Measurements from ENCODE around the gene ELMO1.

ELMO1 gene

GRCh38 chr7:37408291-37409228 is 40.1 kb downstream of the ELMO1 start:
- DNase-seq (ENCODE audit: extremely low spot score), result no peak

GRCh38 chr7:37405603-37406122 is 43.0 kb downstream of the ELMO1 start:
- ChIA-PET CTCF (no interaction called here), POLR2A (no interaction called here)
- TF ChIP-seq L3MBTL2 (conservative IDR thresholded peaks at IDR 0.05) (no peak), ARNT (IDR thresholded peaks at IDR 0.05) (no peak), FOXM1 (IDR thresholded peaks at IDR 0.05; ENCODE audit: borderline replicate concordance) (no peak), BHLHE40 (IDR thresholded peaks at IDR 0.05; ENCODE audit: borderline replicate concordance) (no peak), SP1 (IDR thresholded peaks at IDR 0.05) (no peak), HDGF (IDR thresholded peaks at IDR 0.05; ENCODE audit: borderline replicate concordance) (no peak), ZNF384 (IDR thresholded peaks at IDR 0.05) (no peak), NFRKB (IDR thresholded peaks at IDR 0.05) (no peak), PKNOX1 (IDR thresholded peaks at IDR 0.05) (no peak), CTBP1 (IDR thresholded peaks at IDR 0.05; ENCODE audit: borderline replicate concordance) (no peak), ELF4 (IDR thresholded peaks at IDR 0.05) (no peak), FOXA1 (IDR thresholded peaks at IDR 0.05) (no peak), TARDBP (IDR thresholded peaks at IDR 0.05) (no peak)
- no peak for DNase-seq (ENCODE audit: extremely low spot score)

More at GRCh38 chr7:37408291-37409228, 40.1 kb downstream of the ELMO1 start:
- no peak for TF ChIP-seq HDGF (IDR thresholded peaks at IDR 0.05; ENCODE audit: borderline replicate concordance)
- TF ChIP-seq FOXM1 (IDR thresholded peaks at IDR 0.05; ENCODE audit: borderline replicate concordance), result no peak
- TF ChIP-seq BHLHE40 (IDR thresholded peaks at IDR 0.05; ENCODE audit: borderline replicate concordance), result no peak
- no peak for TF ChIP-seq TARDBP (IDR thresholded peaks at IDR 0.05)
- ChIA-PET CTCF (no interaction called here), POLR2A (no interaction called here)

- CTCF ChIA-PET, result no interaction called here
- POLR2A ChIA-PET, result no interaction called here
- TF ChIP-seq FOXA1 (IDR thresholded peaks at IDR 0.05) (no peak), HDGF (IDR thresholded peaks at IDR 0.05; ENCODE audit: borderline replicate concordance) (no peak), ZNF384 (IDR thresholded peaks at IDR 0.05) (no peak), NFRKB (IDR thresholded peaks at IDR 0.05) (no peak), CTBP1 (IDR thresholded peaks at IDR 0.05; ENCODE audit: borderline replicate concordance) (no peak), SUZ12 (IDR thresholded peaks at IDR 0.05) (no peak), L3MBTL2 (conservative IDR thresholded peaks at IDR 0.05) (no peak)
- no peak for DNase-seq (ENCODE audit: extremely low spot score)
These were observed 43.5 kb downstream of the ELMO1 start for GRCh38 chr7:37405128-37405527.

- TF ChIP-seq NFRKB (IDR thresholded peaks at IDR 0.05) (no peak), SP1 (IDR thresholded peaks at IDR 0.05) (no peak), ELF4 (IDR thresholded peaks at IDR 0.05) (no peak), FOXA1 (IDR thresholded peaks at IDR 0.05) (no peak), L3MBTL2 (conservative IDR thresholded peaks at IDR 0.05) (no peak), PKNOX1 (IDR thresholded peaks at IDR 0.05) (no peak), ZNF384 (IDR thresholded peaks at IDR 0.05) (no peak), FOXK2 (IDR thresholded peaks at IDR 0.05) (no peak), HDGF (IDR thresholded peaks at IDR 0.05; ENCODE audit: borderline replicate concordance) (no peak), ARNT (IDR thresholded peaks at IDR 0.05) (no peak), SUZ12 (IDR thresholded peaks at IDR 0.05) (no peak), LEF1 (IDR thresholded peaks at IDR 0.05; ENCODE audit: borderline replicate concordance) (no peak), BHLHE40 (IDR thresholded peaks at IDR 0.05; ENCODE audit: borderline replicate concordance) (no peak), TARDBP (IDR thresholded peaks at IDR 0.05) (no peak), CTBP1 (IDR thresholded peaks at IDR 0.05; ENCODE audit: borderline replicate concordance) (no peak), FOXM1 (IDR thresholded peaks at IDR 0.05; ENCODE audit: borderline replicate concordance) (no peak)
- ChIA-PET POLR2A (no interaction called here), CTCF (no interaction called here)
- DNase-seq (ENCODE audit: extremely low spot score), result no peak
These were observed 48.7 kb downstream of the ELMO1 start for GRCh38 chr7:37399876-37400421.

GRCh38 chr7:37398403-37398802 is 50.3 kb downstream of the ELMO1 start:
- CTCF ChIA-PET, result no interaction called here
- POLR2A ChIA-PET, result no interaction called here
- no peak for DNase-seq (ENCODE audit: extremely low spot score)
- TF ChIP-seq SP1 (IDR thresholded peaks at IDR 0.05), result no peak
- TF ChIP-seq TARDBP (IDR thresholded peaks at IDR 0.05), result no peak
- TF ChIP-seq FOXA1 (IDR thresholded peaks at IDR 0.05), result no peak
- no peak for TF ChIP-seq BHLHE40 (IDR thresholded peaks at IDR 0.05; ENCODE audit: borderline replicate concordance)
- no peak for TF ChIP-seq SUZ12 (IDR thresholded peaks at IDR 0.05)
- TF ChIP-seq FOXK2 (IDR thresholded peaks at IDR 0.05), result no peak
- TF ChIP-seq FOXM1 (IDR thresholded peaks at IDR 0.05; ENCODE audit: borderline replicate concordance), result no peak
- TF ChIP-seq CTBP1 (IDR thresholded peaks at IDR 0.05; ENCODE audit: borderline replicate concordance), result no peak
- no peak for TF ChIP-seq ARNT (IDR thresholded peaks at IDR 0.05)
- TF ChIP-seq ELF4 (IDR thresholded peaks at IDR 0.05), result no peak
- TF ChIP-seq LEF1 (IDR thresholded peaks at IDR 0.05; ENCODE audit: borderline replicate concordance), result no peak
- no peak for TF ChIP-seq ZNF384 (IDR thresholded peaks at IDR 0.05)
- TF ChIP-seq L3MBTL2 (conservative IDR thresholded peaks at IDR 0.05), result no peak
- TF ChIP-seq NFRKB (IDR thresholded peaks at IDR 0.05), result no peak
- TF ChIP-seq HDGF (IDR thresholded peaks at IDR 0.05; ENCODE audit: borderline replicate concordance), result no peak

- POLR2A ChIA-PET, result no interaction called here
- TF ChIP-seq ELF4 (IDR thresholded peaks at IDR 0.05) (no peak), PKNOX1 (IDR thresholded peaks at IDR 0.05) (no peak), BHLHE40 (IDR thresholded peaks at IDR 0.05; ENCODE audit: borderline replicate concordance) (no peak), HDGF (IDR thresholded peaks at IDR 0.05; ENCODE audit: borderline replicate concordance) (no peak), ZNF384 (IDR thresholded peaks at IDR 0.05) (no peak), FOXM1 (IDR thresholded peaks at IDR 0.05; ENCODE audit: borderline replicate concordance) (no peak), FOXA1 (IDR thresholded peaks at IDR 0.05) (no peak), LEF1 (IDR thresholded peaks at IDR 0.05; ENCODE audit: borderline replicate concordance) (no peak), SP1 (IDR thresholded peaks at IDR 0.05) (no peak), L3MBTL2 (conservative IDR thresholded peaks at IDR 0.05) (no peak), CTBP1 (IDR thresholded peaks at IDR 0.05; ENCODE audit: borderline replicate concordance) (no peak), SUZ12 (IDR thresholded peaks at IDR 0.05) (no peak), ARNT (IDR thresholded peaks at IDR 0.05) (no peak), TARDBP (IDR thresholded peaks at IDR 0.05) (no peak)
These were observed 52.9 kb downstream of the ELMO1 start for GRCh38 chr7:37395618-37396259.

More at GRCh38 chr7:37395618-37396259, 52.9 kb downstream of the ELMO1 start:
- no peak for DNase-seq (ENCODE audit: extremely low spot score)
- CTCF ChIA-PET, result no interaction called here
